Measurements from ENCODE around the gene C1QA. TPM values are rescaled to one million over a fixed set of nuclear protein-coding genes. Genes with fewer than 3 reads are reported as not detected.

The C1QA gene
- polyA plus RNA-seq, 1 donor from 2014 or later = not detected

DNA sequence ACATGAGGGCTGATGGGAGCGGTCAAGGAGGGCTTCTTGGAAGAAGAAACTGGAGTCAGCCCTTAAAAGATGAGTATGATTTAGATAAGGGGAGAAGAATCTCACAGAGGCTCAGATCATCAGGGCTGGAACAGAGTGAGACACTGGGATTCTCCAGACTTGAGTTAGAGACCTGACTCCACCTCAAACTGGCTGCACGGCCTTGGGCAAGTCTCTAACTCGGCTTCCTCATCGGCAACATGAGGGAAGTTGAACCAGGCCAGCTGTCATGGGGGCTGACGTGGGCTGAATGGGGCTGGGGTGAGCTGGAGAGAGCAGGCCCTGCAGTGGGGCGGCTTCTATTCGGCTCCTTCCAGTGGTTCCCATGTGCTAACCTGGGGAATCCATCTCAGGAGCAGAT lies 9.5 kb downstream of the C1QA start:
- H3K79me2 ChIP-seq (replicated peaks; ENCODE audit: insufficient read depth, low read length) = no peaks in the 10 kb centered on the region
- H3K9me3 ChIP-seq (ENCODE audit: low read length) = no peaks in the 10 kb centered on the region
- no peak overlapping the region for H3K9ac ChIP-seq (ENCODE audit: low read length)
- H3K4me3 ChIP-seq (ENCODE audit: low read length) = no peak overlapping the region
- H3K27me3 ChIP-seq (ENCODE audit: insufficient read depth, low read depth, low read length) = no peaks in the 10 kb centered on the region
- no peak overlapping the region for H3K4me2 ChIP-seq (ENCODE audit: low read length)
- H4K20me1 ChIP-seq (ENCODE audit: insufficient read depth) = no peaks in the 10 kb centered on the region
- no peak overlapping the region for H3K27ac ChIP-seq (ENCODE audit: low read length)
- TF ChIP-seq, protein P1, sequence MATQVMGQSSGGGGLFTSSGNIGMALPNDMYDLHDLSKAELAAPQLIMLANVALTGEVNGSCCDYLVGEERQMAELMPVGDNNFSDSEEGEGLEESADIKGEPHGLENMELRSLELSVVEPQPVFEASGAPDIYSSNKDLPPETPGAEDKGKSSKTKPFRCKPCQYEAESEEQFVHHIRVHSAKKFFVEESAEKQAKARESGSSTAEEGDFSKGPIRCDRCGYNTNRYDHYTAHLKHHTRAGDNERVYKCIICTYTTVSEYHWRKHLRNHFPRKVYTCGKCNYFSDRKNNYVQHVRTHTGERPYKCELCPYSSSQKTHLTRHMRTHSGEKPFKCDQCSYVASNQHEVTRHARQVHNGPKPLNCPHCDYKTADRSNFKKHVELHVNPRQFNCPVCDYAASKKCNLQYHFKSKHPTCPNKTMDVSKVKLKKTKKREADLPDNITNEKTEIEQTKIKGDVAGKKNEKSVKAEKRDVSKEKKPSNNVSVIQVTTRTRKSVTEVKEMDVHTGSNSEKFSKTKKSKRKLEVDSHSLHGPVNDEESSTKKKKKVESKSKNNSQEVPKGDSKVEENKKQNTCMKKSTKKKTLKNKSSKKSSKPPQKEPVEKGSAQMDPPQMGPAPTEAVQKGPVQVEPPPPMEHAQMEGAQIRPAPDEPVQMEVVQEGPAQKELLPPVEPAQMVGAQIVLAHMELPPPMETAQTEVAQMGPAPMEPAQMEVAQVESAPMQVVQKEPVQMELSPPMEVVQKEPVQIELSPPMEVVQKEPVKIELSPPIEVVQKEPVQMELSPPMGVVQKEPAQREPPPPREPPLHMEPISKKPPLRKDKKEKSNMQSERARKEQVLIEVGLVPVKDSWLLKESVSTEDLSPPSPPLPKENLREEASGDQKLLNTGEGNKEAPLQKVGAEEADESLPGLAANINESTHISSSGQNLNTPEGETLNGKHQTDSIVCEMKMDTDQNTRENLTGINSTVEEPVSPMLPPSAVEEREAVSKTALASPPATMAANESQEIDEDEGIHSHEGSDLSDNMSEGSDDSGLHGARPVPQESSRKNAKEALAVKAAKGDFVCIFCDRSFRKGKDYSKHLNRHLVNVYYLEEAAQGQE (IDR thresholded peaks at IDR 0.05; ENCODE audit: borderline replicate concordance) = no peak
- TF ChIP-seq, protein P2, sequence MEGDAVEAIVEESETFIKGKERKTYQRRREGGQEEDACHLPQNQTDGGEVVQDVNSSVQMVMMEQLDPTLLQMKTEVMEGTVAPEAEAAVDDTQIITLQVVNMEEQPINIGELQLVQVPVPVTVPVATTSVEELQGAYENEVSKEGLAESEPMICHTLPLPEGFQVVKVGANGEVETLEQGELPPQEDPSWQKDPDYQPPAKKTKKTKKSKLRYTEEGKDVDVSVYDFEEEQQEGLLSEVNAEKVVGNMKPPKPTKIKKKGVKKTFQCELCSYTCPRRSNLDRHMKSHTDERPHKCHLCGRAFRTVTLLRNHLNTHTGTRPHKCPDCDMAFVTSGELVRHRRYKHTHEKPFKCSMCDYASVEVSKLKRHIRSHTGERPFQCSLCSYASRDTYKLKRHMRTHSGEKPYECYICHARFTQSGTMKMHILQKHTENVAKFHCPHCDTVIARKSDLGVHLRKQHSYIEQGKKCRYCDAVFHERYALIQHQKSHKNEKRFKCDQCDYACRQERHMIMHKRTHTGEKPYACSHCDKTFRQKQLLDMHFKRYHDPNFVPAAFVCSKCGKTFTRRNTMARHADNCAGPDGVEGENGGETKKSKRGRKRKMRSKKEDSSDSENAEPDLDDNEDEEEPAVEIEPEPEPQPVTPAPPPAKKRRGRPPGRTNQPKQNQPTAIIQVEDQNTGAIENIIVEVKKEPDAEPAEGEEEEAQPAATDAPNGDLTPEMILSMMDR (IDR thresholded peaks at IDR 0.05; ENCODE audit: poor library complexity, severe bottlenecking) = no peak
- TF ChIP-seq MXI1 (conservative IDR thresholded peaks at IDR 0.05; ENCODE audit: poor library complexity, severe bottlenecking) (no peak), EZH2 (IDR thresholded peaks at IDR 0.05; ENCODE audit: borderline replicate concordance, insufficient read depth, low read length, poor library complexity, severe bottlenecking) (no peak), EP300 (conservative IDR thresholded peaks at IDR 0.05; ENCODE audit: poor library complexity, severe bottlenecking) (no peak), TAF1 (IDR thresholded peaks at IDR 0.05; ENCODE audit: low read depth) (no peak), RAD21 (conservative IDR thresholded peaks at IDR 0.05) (no peak), SMC3 (conservative IDR thresholded peaks at IDR 0.05; ENCODE audit: poor library complexity) (no peak), POLR2AphosphoS5 (IDR thresholded peaks at IDR 0.05) (no peak)
- H3F3A ChIP-seq (ENCODE audit: insufficient read depth, low read length, poor library complexity, severe bottlenecking) = no peaks in the 10 kb centered on the region
- no peak overlapping the region for H2AFZ ChIP-seq (ENCODE audit: low read depth, low read length)
- no peaks in the 10 kb centered on the region for H3K9me2 ChIP-seq (ENCODE audit: insufficient read depth, low read length)
- no peaks in the 10 kb centered on the region for H3K36me3 ChIP-seq (ENCODE audit: insufficient read depth, low read length)

DNA sequence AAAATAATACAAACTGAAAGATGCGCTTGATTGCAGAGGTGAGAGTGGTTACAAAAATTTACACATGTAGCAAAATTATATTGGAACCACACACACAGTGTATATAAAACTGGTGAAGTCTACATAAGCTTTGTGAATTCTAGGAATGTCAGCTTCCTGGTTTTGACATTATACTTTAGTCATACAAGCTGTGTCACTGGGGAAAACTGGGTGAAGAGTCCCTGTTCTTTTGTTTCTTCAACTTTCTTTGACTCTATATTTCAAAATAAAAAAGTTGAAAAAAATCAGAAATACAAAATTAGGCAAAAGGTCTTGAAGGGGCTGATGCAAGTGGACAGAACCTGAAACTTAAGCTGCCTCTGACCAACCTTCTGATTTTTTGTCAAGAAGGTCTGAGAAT lies 10.0 kb downstream of the C1QA start:
- Histone ChIP-seq H3F3A (ENCODE audit: insufficient read depth, low read length, poor library complexity, severe bottlenecking) (no peaks in the 10 kb centered on the region), H3K4me2 (ENCODE audit: low read length) (no peak overlapping the region), H3K79me2 (replicated peaks; ENCODE audit: insufficient read depth, low read length) (no peaks in the 10 kb centered on the region), H2AFZ (ENCODE audit: low read depth, low read length) (no peak overlapping the region), H3K9me3 (ENCODE audit: low read length) (no peaks in the 10 kb centered on the region), H4K20me1 (ENCODE audit: insufficient read depth) (no peaks in the 10 kb centered on the region), H3K36me3 (ENCODE audit: insufficient read depth, low read length) (no peaks in the 10 kb centered on the region), H3K9ac (ENCODE audit: low read length) (no peak overlapping the region), H3K27ac (ENCODE audit: low read length) (no peak overlapping the region), H3K27me3 (ENCODE audit: insufficient read depth, low read depth, low read length) (no peaks in the 10 kb centered on the region), H3K4me3 (ENCODE audit: low read length) (no peak overlapping the region), H3K9me2 (ENCODE audit: insufficient read depth, low read length) (no peaks in the 10 kb centered on the region)
- TF ChIP-seq RAD21 (conservative IDR thresholded peaks at IDR 0.05) = no peak
- no peak for TF ChIP-seq SMC3 (conservative IDR thresholded peaks at IDR 0.05; ENCODE audit: poor library complexity)
- TF ChIP-seq TAF1 (IDR thresholded peaks at IDR 0.05; ENCODE audit: low read depth) = no peak
- no peak for TF ChIP-seq MXI1 (conservative IDR thresholded peaks at IDR 0.05; ENCODE audit: poor library complexity, severe bottlenecking)
- TF ChIP-seq EZH2 (IDR thresholded peaks at IDR 0.05; ENCODE audit: borderline replicate concordance, insufficient read depth, low read length, poor library complexity, severe bottlenecking) = no peak
- TF ChIP-seq EP300 (conservative IDR thresholded peaks at IDR 0.05; ENCODE audit: poor library complexity, severe bottlenecking) = no peak
- TF ChIP-seq, protein P1 (IDR thresholded peaks at IDR 0.05; ENCODE audit: borderline replicate concordance) = no peak
- TF ChIP-seq, protein P2 (IDR thresholded peaks at IDR 0.05; ENCODE audit: poor library complexity, severe bottlenecking) = no peak
- no peak for TF ChIP-seq POLR2AphosphoS5 (IDR thresholded peaks at IDR 0.05)

Data from neural cell (in vitro differentiated cells).